Measurements from ENCODE around the gene C1orf159. TPM values are rescaled to one million over a fixed set of nuclear protein-coding genes. Genes with fewer than 3 reads are reported as not detected.

The C1orf159 gene
- total and polyA plus RNA-seq, 9 of the 15 experiments (the other 6 are each of a cell fraction or from before 2014, with no cell fraction given): 0.28 to 54.9 (median 10.6) TPM

- TF ChIP-seq LCOR (CRISPR knock-in tag; IDR thresholded peaks at IDR 0.05) (no peak), CEBPG (CRISPR knock-in tag; IDR thresholded peaks at IDR 0.05) (no peak), CEBPG (tag; conservative IDR thresholded peaks at IDR 0.05 in 1 of 2, IDR thresholded peaks at IDR 0.05 in 1 of 2) (no peak), BCOR (IDR thresholded peaks at IDR 0.05) (peak; percentile 85), MITF (IDR thresholded peaks at IDR 0.05) (no peak), STAG1 (CRISPR knock-in tag; IDR thresholded peaks at IDR 0.05; ENCODE audit: borderline replicate concordance) (peak; percentile 75), PRMT5 (CRISPR knock-in tag; IDR thresholded peaks at IDR 0.05) (no peak), HDAC6 (IDR thresholded peaks at IDR 0.05; ENCODE audit: low read depth, low read length) (no peak), ZNF445 (CRISPR knock-in tag; IDR thresholded peaks at IDR 0.05; ENCODE audit: low read depth) (0 out of 2 replicates have a peak, but pooled peaks have one; percentile 29), CBX1 (IDR thresholded peaks at IDR 0.05; ENCODE audit: low read depth) (peak; percentile 63; the same call in 1 of the 2 replicates), FOS (IDR thresholded peaks at IDR 0.05; ENCODE audit: extremely low read depth, insufficient read length) (no peak), SREBF2 (CRISPR knock-in tag; IDR thresholded peaks at IDR 0.05) (no peak), NR3C1 (CRISPR knock-in tag; IDR thresholded peaks at IDR 0.05) (peak; percentile 66; the same call in 1 of the 2 replicates), GTF2E2 (tag; IDR thresholded peaks at IDR 0.05) (no peak), STAT5A (IDR thresholded peaks at IDR 0.05; ENCODE audit: borderline replicate concordance, low read length) (no peak), POLR2AphosphoS5 (IDR thresholded peaks at IDR 0.05; ENCODE audit: control insufficient read depth, insufficient read depth, low read depth, low read length) (no peak), ZNF740 (CRISPR knock-in tag; IDR thresholded peaks at IDR 0.05) (no peak), ZNF740 (tag; IDR thresholded peaks at IDR 0.05) (0 out of 4 replicates have a peak, but pooled peaks of 1 of the 2 experiments have one; percentile 24), SETDB1 (IDR thresholded peaks at IDR 0.05; ENCODE audit: low read length) (no peak), ZNF592 (IDR thresholded peaks at IDR 0.05) (no peak)
These were observed 52.5 kb downstream of the C1orf159 start (continued) for GRCh38 chr1:1063261-1063944.
